PC-9 (cell line): ENCODE results near the gene C9orf153.

Source experiments
- EZH2 ChIP-seq: fragments of 200-600 bp; sonication (generic); IDR thresholded peaks from 2 replicates; pipeline ENCODE4 v1.8.0; 2017; ENCODE audit warnings: antibody characterized with exemption, low read depth
- TF ChIP-seq, protein P1 (sequence below): fragments of 200-600 bp; sonication (generic); conservative IDR thresholded peaks from 2 replicates; pipeline ENCODE4 v1.6.1; 2017; ENCODE audit warnings: mixed run types, antibody characterized with exemption, mild to moderate bottlenecking, moderate library complexity

DNA sequence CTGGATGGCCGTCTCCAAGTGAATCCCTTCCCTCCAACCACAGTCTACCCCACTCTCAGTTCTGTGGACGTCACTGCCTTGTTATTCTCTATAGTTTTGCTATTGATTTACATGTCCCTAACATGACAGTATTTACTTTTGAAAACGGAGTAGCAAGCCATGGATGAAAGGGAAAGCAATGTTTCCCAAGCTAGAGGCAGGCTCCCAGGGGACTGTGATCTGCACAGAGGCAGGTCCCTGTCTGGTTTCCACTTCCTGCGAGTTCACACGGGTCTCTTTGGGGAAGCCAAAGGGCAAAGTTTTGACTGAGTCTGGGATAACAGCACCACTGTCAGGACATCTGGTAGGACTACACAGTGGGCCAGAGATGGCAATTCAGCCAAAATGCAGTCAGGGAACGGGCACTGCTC, 12.7 kb downstream of the C9orf153 start:
- TF ChIP-seq, protein P1, sequence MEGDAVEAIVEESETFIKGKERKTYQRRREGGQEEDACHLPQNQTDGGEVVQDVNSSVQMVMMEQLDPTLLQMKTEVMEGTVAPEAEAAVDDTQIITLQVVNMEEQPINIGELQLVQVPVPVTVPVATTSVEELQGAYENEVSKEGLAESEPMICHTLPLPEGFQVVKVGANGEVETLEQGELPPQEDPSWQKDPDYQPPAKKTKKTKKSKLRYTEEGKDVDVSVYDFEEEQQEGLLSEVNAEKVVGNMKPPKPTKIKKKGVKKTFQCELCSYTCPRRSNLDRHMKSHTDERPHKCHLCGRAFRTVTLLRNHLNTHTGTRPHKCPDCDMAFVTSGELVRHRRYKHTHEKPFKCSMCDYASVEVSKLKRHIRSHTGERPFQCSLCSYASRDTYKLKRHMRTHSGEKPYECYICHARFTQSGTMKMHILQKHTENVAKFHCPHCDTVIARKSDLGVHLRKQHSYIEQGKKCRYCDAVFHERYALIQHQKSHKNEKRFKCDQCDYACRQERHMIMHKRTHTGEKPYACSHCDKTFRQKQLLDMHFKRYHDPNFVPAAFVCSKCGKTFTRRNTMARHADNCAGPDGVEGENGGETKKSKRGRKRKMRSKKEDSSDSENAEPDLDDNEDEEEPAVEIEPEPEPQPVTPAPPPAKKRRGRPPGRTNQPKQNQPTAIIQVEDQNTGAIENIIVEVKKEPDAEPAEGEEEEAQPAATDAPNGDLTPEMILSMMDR, result no peak
- TF ChIP-seq EZH2, result no peak
